ENCODE measurements around the gene MIAT. TPM values are rescaled to one million over a fixed set of nuclear protein-coding genes. Genes with fewer than 3 reads are reported as not detected.

The MIAT gene
- total and polyA plus RNA-seq, 2 donors (not counting 1 experiment from before 2014, with no cell fraction given), result 1.9 to 10.2 TPM

DNA sequence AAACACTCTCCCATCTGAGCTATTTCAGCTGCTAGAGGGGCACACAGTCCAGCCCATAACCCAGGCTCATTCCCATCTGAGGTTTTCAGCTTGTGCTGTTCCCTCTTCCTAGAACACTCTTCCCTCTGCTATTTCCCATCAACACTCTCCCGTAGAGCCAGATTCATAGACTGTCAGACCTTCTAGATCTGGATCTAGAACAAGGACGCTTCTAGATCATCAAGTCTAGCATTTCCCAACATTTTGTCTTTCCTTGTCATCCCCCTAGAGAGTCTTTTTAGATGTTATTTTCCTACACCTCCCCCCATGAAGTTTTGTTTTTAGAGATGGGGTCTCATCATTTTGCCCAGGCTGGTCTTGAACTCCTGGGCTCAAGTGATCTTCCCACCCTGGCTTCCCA is 22.3 kb upstream of the MIAT start:
- Histone ChIP-seq H2AFZ (ENCODE audit: low read length) (no peak overlapping the region), H3K4me1 (ENCODE audit: control insufficient read depth, extremely low read depth, insufficient read depth, low read length) (no peaks in the 10 kb centered on the region), H3K9ac (ENCODE audit: insufficient read depth, low read length) (no peak overlapping the region), H3K27ac (ENCODE audit: insufficient read depth, low read length) (no peak overlapping the region), H3K4me3 (replicated peaks in 1 of 4; ENCODE audit: control extremely low read depth in 1 of 4, insufficient read depth in 1 of 4, low read depth in 3 of 4, low read length in 4 of 4) (no peak overlapping the region), H3K27me3 (ENCODE audit: control insufficient read depth, insufficient read depth, low read length) (no peaks in the 10 kb centered on the region), H4K20me1 (ENCODE audit: control insufficient read depth, extremely low read depth, insufficient read depth, low read length) (no peaks in the 10 kb centered on the region), H3K79me2 (ENCODE audit: control insufficient read depth, insufficient read depth, low read length) (no peaks in the 10 kb centered on the region), H3K9me3 (ENCODE audit: control insufficient read depth, insufficient read depth, low read depth, low read length) (no peaks in the 10 kb centered on the region), H3K36me3 (ENCODE audit: control insufficient read depth, insufficient read depth, low read length) (no peaks in the 10 kb centered on the region), H3K4me2 (ENCODE audit: extremely low read depth, insufficient read depth, low read length) (no peak overlapping the region)
- no peak for TF ChIP-seq EZH2 (IDR thresholded peaks at IDR 0.05; ENCODE audit: low read length, missing control alignments)
- no peak for DNase-seq (ENCODE audit: low read depth in 2 of 2)

DNA sequence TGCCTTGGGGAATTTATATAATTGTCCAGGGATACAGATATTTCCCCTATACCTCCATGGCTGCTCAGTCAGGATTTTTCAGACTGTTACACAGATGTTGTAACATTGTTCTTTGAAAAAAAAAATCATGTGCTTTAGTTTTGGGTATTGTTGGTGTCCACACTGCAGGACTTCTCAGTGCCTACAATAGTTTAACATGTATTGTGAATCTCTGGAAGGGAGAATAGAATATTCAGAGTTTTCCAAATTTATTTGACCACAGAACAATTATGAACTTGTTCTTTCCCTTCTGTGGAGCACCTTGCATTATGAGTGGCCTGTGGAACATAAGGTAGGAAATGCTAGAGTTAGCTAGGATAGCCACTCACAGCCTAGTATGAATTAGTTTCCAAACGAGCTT is 21.1 kb upstream of the MIAT start:
- no peak for TF ChIP-seq EZH2 (IDR thresholded peaks at IDR 0.05; ENCODE audit: low read length, missing control alignments)
- TF ChIP-seq, protein P1, sequence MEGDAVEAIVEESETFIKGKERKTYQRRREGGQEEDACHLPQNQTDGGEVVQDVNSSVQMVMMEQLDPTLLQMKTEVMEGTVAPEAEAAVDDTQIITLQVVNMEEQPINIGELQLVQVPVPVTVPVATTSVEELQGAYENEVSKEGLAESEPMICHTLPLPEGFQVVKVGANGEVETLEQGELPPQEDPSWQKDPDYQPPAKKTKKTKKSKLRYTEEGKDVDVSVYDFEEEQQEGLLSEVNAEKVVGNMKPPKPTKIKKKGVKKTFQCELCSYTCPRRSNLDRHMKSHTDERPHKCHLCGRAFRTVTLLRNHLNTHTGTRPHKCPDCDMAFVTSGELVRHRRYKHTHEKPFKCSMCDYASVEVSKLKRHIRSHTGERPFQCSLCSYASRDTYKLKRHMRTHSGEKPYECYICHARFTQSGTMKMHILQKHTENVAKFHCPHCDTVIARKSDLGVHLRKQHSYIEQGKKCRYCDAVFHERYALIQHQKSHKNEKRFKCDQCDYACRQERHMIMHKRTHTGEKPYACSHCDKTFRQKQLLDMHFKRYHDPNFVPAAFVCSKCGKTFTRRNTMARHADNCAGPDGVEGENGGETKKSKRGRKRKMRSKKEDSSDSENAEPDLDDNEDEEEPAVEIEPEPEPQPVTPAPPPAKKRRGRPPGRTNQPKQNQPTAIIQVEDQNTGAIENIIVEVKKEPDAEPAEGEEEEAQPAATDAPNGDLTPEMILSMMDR (conservative IDR thresholded peaks at IDR 0.05 in 1 of 2, IDR thresholded peaks at IDR 0.05 in 1 of 2; ENCODE audit: low read depth in 1 of 2, low read length in 2 of 2), result no peak
- no peaks in the 10 kb centered on the region for H4K20me1 ChIP-seq (ENCODE audit: control insufficient read depth, extremely low read depth, insufficient read depth, low read length)
- H3K9ac ChIP-seq (ENCODE audit: insufficient read depth, low read length), result no peak overlapping the region
- no peak overlapping the region for H2AFZ ChIP-seq (ENCODE audit: low read length)
- no peaks in the 10 kb centered on the region for H3K27me3 ChIP-seq (ENCODE audit: control insufficient read depth, insufficient read depth, low read length)
- H3K79me2 ChIP-seq (ENCODE audit: control insufficient read depth, insufficient read depth, low read length), result no peaks in the 10 kb centered on the region
- H3K4me2 ChIP-seq (ENCODE audit: extremely low read depth, insufficient read depth, low read length), result no peak overlapping the region
- DNase-seq (ENCODE audit: low read depth in 2 of 2), result no peak
- no peaks in the 10 kb centered on the region for H3K36me3 ChIP-seq (ENCODE audit: control insufficient read depth, insufficient read depth, low read length)
- H3K27ac ChIP-seq (ENCODE audit: insufficient read depth, low read length), result no peak overlapping the region
- no peak overlapping the region for H3K4me3 ChIP-seq (replicated peaks in 1 of 4; ENCODE audit: control extremely low read depth in 1 of 4, insufficient read depth in 1 of 4, low read depth in 3 of 4, low read length in 4 of 4)
- H3K9me3 ChIP-seq (ENCODE audit: control insufficient read depth, insufficient read depth, low read depth, low read length), result no peaks in the 10 kb centered on the region
- no peaks in the 10 kb centered on the region for H3K4me1 ChIP-seq (ENCODE audit: control insufficient read depth, extremely low read depth, insufficient read depth, low read length)

DNA sequence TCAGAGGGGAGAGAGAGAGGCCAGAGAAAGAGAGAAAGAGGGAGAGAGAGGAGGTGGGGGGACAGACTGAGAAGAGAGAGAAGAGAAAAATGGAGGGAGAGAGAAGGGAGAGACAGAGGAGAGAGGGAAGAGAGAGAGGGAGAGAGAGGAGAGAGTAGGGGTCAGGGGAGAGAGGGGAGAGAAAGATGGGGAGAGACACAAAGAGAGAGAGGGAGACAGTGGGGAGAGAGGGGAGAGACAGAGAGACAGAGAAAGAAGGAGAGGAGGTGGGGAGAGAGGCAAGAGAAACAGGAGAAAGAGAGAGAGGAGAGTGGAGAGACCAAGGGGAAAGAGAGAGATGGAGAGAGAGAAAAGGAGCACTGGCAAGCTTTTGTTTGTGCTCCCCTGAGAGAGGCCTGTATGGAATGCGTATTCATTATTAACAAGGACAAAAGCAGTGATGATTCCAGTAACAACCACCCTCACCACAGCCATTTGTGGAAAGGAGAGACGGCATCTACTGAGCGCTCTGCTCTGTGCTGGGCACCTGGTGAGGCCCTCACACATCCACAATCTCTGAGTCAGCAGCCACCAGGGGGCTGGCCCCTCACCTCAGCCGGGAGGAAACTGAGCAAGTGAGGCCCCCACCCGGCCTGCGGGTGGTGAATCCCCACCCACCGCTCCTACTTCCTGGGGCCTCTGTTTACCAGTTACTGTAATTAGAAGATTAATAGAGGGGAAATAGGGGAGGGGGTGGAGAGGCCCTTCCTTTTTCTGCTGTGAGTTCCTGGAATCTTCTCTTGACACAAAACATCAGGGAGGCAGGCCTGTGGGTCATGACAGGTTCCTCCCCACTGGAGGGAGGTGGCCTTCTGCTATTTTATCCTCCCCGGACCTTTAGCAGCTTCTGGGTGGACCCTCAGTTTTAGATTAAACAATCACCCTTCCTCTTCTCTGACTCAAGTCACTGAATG is 14.6 kb upstream of the MIAT start:
- H2AFZ ChIP-seq (ENCODE audit: low read length), result no peak overlapping the region
- H3K4me3 ChIP-seq (replicated peaks in 1 of 4; ENCODE audit: control extremely low read depth in 1 of 4, insufficient read depth in 1 of 4, low read depth in 3 of 4, low read length in 4 of 4), result no peak overlapping the region
- H3K36me3 ChIP-seq (ENCODE audit: control insufficient read depth, insufficient read depth, low read length), result no peaks in the 10 kb centered on the region
- no peak overlapping the region for H3K9ac ChIP-seq (ENCODE audit: insufficient read depth, low read length)
- H4K20me1 ChIP-seq (ENCODE audit: control insufficient read depth, extremely low read depth, insufficient read depth, low read length), result no peaks in the 10 kb centered on the region
- no peak overlapping the region for H3K4me2 ChIP-seq (ENCODE audit: extremely low read depth, insufficient read depth, low read length)
- H3K9me3 ChIP-seq (ENCODE audit: control insufficient read depth, insufficient read depth, low read depth, low read length), result no peaks in the 10 kb centered on the region
- peaks cover 6% of the 10 kb centered on the region for H3K27me3 ChIP-seq (ENCODE audit: control insufficient read depth, insufficient read depth, low read length)
- no peaks in the 10 kb centered on the region for H3K79me2 ChIP-seq (ENCODE audit: control insufficient read depth, insufficient read depth, low read length)
- H3K4me1 ChIP-seq (ENCODE audit: control insufficient read depth, extremely low read depth, insufficient read depth, low read length), result no peaks in the 10 kb centered on the region
- peak in 1 of 2 donors; percentile 52 for DNase-seq (ENCODE audit: low read depth in 2 of 2)
- H3K27ac ChIP-seq (ENCODE audit: insufficient read depth, low read length), result no peak overlapping the region
- TF ChIP-seq EZH2 (IDR thresholded peaks at IDR 0.05; ENCODE audit: low read length, missing control alignments), result no peak
- TF ChIP-seq, protein P1 (conservative IDR thresholded peaks at IDR 0.05 in 1 of 2, IDR thresholded peaks at IDR 0.05 in 1 of 2; ENCODE audit: low read depth in 1 of 2, low read length in 2 of 2), result no peak
